GM13976 (cell line): ENCODE measurements around the gene BCL2L14.

Experiments
- DNase-seq: peaks from one replicate; pipeline ENCODE4 v3.0.0; 2012; ENCODE audit warnings: low spot score
- in situ Hi-C: fragments of 300-500 bp; cut with MboI; formaldehyde crosslinking; loops from one replicate; pipeline ENCODE4 v1.12.0; 2022; ENCODE audit warnings: low sequenced_read_pairs, mixed read lengths, inconsistent platforms; ENCODE audit not compliant: unreplicated experiment
- TF ChIP-seq, protein P1 (sequence below): IDR thresholded peaks from 2 replicates; pipeline ENCODE4 v1.5.1; 2012; ENCODE audit warnings: borderline replicate concordance, mild to moderate bottlenecking; ENCODE audit not compliant: insufficient read depth; ENCODE audit errors: extremely low read depth, missing control alignments, control extremely low read depth

The BCL2L14 gene

DNA sequence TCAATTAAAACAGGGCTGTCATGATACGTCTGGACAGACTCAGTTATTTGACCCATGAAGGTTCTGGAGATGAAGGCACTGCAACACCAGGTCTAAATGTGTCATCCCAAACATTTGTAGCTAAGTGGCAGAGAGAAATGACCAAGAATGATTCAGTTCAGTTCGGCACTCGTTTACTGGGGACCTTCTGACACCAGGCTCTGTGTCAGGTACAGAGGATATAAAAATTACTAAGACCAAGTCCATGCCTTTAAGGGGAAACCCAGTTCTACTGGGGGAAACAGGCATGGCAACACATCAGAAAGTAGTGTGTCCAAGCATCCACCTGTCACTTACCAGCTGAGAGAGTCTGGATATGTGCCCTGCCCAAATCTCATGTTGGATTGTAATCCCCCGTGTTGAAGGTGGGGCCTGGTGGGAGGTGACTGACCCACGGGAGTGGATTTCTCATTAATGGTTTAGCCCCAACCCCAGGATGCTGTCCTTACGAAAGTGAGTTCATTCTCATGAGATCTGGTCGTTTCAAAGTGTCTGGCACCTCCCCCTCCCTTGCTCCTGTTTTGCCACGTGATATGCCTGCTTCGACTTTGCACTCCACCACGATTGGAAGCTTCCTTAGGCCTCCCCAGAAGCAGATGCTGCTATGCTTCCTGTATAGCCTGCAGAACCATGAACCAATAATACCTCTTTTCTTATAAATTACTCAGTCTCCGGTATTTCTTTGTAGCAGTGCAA lies 41.9 kb upstream of the BCL2L14 start:
- in situ Hi-C loops, result no loop called here
- DNase-seq, result no peak
- TF ChIP-seq, protein P1, sequence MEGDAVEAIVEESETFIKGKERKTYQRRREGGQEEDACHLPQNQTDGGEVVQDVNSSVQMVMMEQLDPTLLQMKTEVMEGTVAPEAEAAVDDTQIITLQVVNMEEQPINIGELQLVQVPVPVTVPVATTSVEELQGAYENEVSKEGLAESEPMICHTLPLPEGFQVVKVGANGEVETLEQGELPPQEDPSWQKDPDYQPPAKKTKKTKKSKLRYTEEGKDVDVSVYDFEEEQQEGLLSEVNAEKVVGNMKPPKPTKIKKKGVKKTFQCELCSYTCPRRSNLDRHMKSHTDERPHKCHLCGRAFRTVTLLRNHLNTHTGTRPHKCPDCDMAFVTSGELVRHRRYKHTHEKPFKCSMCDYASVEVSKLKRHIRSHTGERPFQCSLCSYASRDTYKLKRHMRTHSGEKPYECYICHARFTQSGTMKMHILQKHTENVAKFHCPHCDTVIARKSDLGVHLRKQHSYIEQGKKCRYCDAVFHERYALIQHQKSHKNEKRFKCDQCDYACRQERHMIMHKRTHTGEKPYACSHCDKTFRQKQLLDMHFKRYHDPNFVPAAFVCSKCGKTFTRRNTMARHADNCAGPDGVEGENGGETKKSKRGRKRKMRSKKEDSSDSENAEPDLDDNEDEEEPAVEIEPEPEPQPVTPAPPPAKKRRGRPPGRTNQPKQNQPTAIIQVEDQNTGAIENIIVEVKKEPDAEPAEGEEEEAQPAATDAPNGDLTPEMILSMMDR, result no peak

DNA sequence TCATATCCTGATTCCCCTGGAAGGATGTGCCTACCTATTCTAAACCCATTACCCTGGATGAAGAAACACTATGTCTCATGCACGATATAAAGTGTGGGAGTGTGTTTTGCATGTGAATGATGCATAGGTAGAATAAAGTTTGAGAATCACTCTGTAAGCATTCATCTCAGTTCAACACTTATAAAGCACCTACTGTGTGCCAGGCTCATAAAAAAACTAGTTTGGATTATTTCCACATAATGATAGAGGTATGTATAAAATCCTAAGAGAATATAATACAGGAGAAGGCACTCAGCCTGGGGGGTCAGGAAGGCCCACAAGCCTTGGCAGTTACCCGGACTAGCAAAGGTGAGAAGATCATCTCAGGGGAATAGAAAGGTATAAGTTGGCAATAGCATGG lies 41.1 kb upstream of the BCL2L14 start:
- no peak for DNase-seq
- in situ Hi-C loops, result loop anchor here (10.0 kb wide), 1 partner anchor 445 kb away; no protein-coding TSS in a partner anchor
- TF ChIP-seq, protein P1, result no peak

DNA sequence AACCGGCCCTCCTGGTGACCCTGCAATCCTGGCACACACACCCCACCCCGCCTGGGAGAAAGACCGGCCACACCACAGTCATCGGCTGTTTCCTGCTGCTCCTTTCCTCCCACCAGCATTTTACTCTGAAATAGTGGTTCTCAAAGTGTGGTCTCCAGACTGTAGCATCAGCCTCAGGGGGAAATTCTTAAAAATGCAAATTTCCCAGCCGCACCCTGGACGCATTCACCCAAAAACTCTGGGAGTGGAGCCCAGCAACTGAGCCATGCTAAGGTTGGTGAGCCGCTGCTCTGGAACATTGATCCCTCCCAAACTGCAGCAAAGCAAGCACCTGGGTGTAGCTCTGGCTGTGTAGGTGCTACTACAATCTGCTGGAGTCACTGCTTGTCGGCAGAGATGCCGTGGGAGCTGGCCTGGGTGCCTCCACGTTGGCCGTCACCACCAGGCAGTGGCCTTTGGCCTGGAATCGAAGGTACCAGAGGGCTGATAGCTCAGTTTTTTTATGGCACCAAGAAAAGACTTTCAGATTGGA lies 38.4 kb upstream of the BCL2L14 start:
- TF ChIP-seq, protein P1, result no peak
- peak; percentile 38 for DNase-seq
- in situ Hi-C loops, result loop anchor here (10.0 kb wide), 1 partner anchor 448 kb away; no protein-coding TSS in a partner anchor

DNA sequence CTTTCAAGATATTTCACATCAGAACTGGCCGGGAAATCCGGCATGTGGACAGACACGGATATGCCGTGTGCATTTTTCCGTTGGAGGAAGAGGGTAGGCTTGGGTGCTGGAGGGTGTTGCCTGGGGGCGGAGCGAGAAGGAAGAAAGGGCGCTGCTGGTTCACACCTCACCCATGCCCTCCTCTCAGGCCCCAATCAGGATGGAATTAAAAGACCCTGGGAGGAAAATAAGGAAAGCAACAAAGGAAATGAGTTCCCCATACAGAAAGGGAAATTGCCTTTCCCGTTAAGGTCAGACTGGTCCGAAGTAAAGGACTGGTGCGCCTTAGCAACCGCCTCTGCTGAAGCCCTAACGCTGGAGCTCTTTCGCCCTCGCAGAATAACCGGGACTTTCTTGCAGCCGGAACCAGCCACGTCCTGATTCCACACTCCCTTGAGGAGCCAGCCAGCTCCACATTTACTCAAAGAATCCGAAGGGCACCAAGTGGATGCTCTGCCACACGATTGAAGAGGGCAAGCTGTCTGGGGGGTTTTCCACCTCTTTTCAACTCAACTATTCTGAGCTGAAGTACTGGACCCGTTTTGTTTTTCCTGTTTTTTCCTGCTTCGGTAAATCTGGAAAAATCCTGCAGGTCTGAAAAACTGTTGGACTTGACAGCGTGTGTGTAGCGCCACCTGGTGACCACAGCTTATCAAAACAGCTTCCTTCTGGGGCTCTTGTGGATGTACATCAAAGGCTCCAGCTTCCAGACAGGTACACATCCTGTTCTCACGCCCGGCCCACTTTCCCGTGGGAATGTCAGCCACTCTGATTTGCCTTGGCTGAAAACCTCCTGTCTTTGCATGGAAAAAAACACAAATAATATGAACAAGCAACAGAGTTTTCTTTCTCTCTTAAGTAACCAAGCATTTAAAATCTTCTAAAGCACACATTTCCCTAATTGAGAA lies 37.6 kb upstream of the BCL2L14 start:
- TF ChIP-seq, protein P1, result peak; percentile 66
- DNase-seq, result peak; percentile 50
- in situ Hi-C loops, result loop anchor here (10.0 kb wide), 1 partner anchor 448 kb away; no protein-coding TSS in a partner anchor

DNA sequence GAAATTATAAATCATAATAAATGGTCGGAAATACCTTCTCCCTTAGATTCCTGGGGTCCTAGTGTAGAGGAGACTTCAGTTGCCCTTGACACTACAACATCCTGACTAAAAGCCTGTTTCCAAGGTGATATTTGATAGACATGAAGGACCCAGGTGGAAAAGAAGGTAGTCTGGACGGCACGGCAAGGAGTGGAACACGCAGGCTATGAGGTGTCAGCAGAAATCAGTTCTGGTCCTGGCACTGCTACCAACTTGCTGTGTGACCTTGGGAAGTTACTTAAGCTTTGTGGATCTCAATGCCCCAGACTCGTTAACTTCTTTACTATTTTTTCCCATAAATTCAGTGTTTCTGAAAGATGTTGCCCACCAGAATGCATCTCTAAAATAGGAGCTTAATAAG lies 36.9 kb upstream of the BCL2L14 start:
- TF ChIP-seq, protein P1, result no peak
- in situ Hi-C loops, result loop anchor here (10.0 kb wide), 1 partner anchor 449 kb away; no protein-coding TSS in a partner anchor
- DNase-seq, result no peak

DNA sequence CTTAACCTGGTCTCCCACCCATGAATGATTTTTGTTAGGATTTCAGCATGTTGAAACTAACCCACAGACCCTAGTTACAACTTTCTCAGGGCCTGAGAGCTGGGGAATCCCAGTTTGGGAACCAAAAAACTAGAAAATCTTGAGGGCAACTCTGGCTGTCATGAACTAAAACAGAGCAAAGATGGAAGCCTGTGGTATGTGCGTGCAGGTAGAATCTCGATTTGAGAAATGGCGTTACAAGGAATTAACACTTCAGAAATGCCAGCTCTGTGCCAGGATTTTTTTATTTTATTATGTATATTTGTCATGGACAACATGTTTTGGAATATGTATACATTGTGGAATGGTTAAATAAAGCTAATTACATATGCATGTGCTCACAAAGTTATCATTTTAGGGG lies 36.4 kb upstream of the BCL2L14 start:
- TF ChIP-seq, protein P1, result no peak
- no peak for DNase-seq
- in situ Hi-C loops, result loop anchor here (10.0 kb wide), 1 partner anchor 450 kb away; no protein-coding TSS in a partner anchor
